Hepatocyte (in vitro differentiated cells): ENCODE data around the gene PRR36.

Experiments
- CTCF ChIP-seq: fragments of 200-600 bp; sonication (generic); IDR thresholded peaks from 2 replicates; pipeline ENCODE4 v1.5.1; 2016; ENCODE audit warnings: antibody characterized with exemption, mild to moderate bottlenecking; ENCODE audit not compliant: poor library complexity
- EZH2 ChIP-seq: fragments of 200-600 bp; sonication (generic); IDR thresholded peaks from 2 replicates; pipeline ENCODE4 v1.6.1; 2016; ENCODE audit warnings: antibody characterized with exemption, mild to moderate bottlenecking, borderline replicate concordance

GRCh38 chr19:7865262-7865911 is 8.8 kb downstream of the PRR36 start:
- TF ChIP-seq EZH2 (no peak), CTCF (no peak)
